ENCODE data around the gene ELK3.

Gene ELK3

DNA sequence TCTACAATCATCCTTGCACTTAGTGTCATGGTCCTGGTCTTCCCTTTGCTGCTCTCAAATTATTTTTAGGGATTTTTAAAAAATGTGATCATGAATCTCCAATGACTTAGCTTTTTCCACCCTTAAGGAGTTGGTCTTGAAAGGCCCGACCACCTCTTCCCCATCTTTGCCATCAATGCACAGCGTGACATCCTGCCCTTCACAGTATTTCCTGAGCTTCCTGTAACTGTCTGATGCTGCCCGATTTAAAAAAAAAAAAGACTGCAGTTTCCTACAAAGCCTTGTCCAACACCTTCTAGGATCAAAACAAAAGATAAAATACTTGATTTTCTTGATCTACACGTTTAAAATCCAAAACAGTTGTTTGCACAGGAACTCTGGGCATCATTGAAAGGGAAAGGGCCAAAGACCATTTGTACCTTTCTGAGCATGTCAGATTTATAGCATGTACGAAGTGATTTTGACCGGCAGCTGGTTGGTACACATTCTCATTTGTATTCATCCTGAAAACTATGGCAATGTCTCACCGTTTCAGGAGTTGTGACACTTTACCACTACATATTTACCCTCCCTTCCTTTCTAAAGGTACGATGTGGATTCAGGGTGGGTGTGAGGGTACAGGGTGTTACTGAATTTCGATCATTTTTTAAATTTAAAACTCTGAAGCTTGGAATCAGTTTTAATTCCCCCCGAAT is 7.4 kb upstream of the ELK3 start:
- H3K9me3 ChIP-seq (ENCODE audit: control insufficient read depth in 1 of 2, low read length in 2 of 2) = no peaks in the 10 kb centered on the region
- H3K4me3 ChIP-seq (ENCODE audit: low read depth in 1 of 2, low read length in 2 of 2) = no peak overlapping the region
- no peak overlapping the region for H3K27ac ChIP-seq (ENCODE audit: low read depth, low read length)
- no peak overlapping the region for H3K9ac ChIP-seq (ENCODE audit: low read depth in 1 of 2, low read length in 2 of 2)
- no peaks in the 10 kb centered on the region for H3K27me3 ChIP-seq (ENCODE audit: control insufficient read depth in 1 of 2, insufficient read depth in 2 of 2, low read length in 2 of 2)
- H3K4me1 ChIP-seq (ENCODE audit: control insufficient read depth in 1 of 2, insufficient read depth in 2 of 2, low read length in 2 of 2) = no peaks in the 10 kb centered on the region
- no peaks in the 10 kb centered on the region for H3K36me3 ChIP-seq (ENCODE audit: control insufficient read depth in 1 of 2, insufficient read depth in 2 of 2, low read length in 2 of 2)

GRCh38 chr12:96187956-96188355 is 6.2 kb upstream of the ELK3 start:
- H3K27me3 ChIP-seq (ENCODE audit: control insufficient read depth in 1 of 2, insufficient read depth in 2 of 2, low read length in 2 of 2) = no peaks in the 10 kb centered on the region
- H3K4me3 ChIP-seq (ENCODE audit: low read depth in 1 of 2, low read length in 2 of 2) = no peak overlapping the region
- H3K4me1 ChIP-seq (ENCODE audit: control insufficient read depth in 1 of 2, insufficient read depth in 2 of 2, low read length in 2 of 2) = no peaks in the 10 kb centered on the region
- no peaks in the 10 kb centered on the region for H3K36me3 ChIP-seq (ENCODE audit: control insufficient read depth in 1 of 2, insufficient read depth in 2 of 2, low read length in 2 of 2)
- H3K9me3 ChIP-seq (ENCODE audit: control insufficient read depth in 1 of 2, low read length in 2 of 2) = no peaks in the 10 kb centered on the region
- H3K9ac ChIP-seq (ENCODE audit: low read depth in 1 of 2, low read length in 2 of 2) = no peak overlapping the region
- H3K27ac ChIP-seq (ENCODE audit: low read depth, low read length) = no peak overlapping the region

GRCh38 chr12:96189781-96190180 is 4.4 kb upstream of the ELK3 start:
- Histone ChIP-seq H3K4me3 (ENCODE audit: low read depth in 1 of 2, low read length in 2 of 2) (no peak overlapping the region), H3K27me3 (ENCODE audit: control insufficient read depth in 1 of 2, insufficient read depth in 2 of 2, low read length in 2 of 2) (no peaks in the 10 kb centered on the region), H3K27ac (ENCODE audit: low read depth, low read length) (no peak overlapping the region)

GRCh38 chr12:96190413-96191108 is 3.6 kb upstream of the ELK3 start:
- Histone ChIP-seq H3K4me1 (ENCODE audit: control insufficient read depth in 1 of 2, insufficient read depth in 2 of 2, low read length in 2 of 2) (peaks cover 0 to 7% of the 10 kb centered on the region in 2 donors), H3K9ac (ENCODE audit: low read depth in 1 of 2, low read length in 2 of 2) (no peak overlapping the region), H3K36me3 (ENCODE audit: control insufficient read depth in 1 of 2, insufficient read depth in 2 of 2, low read length in 2 of 2) (no peaks in the 10 kb centered on the region), H3K9me3 (ENCODE audit: control insufficient read depth in 1 of 2, low read length in 2 of 2) (no peaks in the 10 kb centered on the region), H3K27me3 (ENCODE audit: control insufficient read depth in 1 of 2, insufficient read depth in 2 of 2, low read length in 2 of 2) (no peaks in the 10 kb centered on the region), H3K4me3 (ENCODE audit: low read depth in 1 of 2, low read length in 2 of 2) (no peak overlapping the region), H3K27ac (ENCODE audit: low read depth, low read length) (no peak overlapping the region)

More at GRCh38 chr12:96189781-96190180, 4.4 kb upstream of the ELK3 start:
- Histone ChIP-seq H3K9me3 (ENCODE audit: control insufficient read depth in 1 of 2, low read length in 2 of 2) (no peaks in the 10 kb centered on the region), H3K4me1 (ENCODE audit: control insufficient read depth in 1 of 2, insufficient read depth in 2 of 2, low read length in 2 of 2) (no peaks in the 10 kb centered on the region), H3K36me3 (ENCODE audit: control insufficient read depth in 1 of 2, insufficient read depth in 2 of 2, low read length in 2 of 2) (no peaks in the 10 kb centered on the region), H3K9ac (ENCODE audit: low read depth in 1 of 2, low read length in 2 of 2) (no peak overlapping the region)

DNA sequence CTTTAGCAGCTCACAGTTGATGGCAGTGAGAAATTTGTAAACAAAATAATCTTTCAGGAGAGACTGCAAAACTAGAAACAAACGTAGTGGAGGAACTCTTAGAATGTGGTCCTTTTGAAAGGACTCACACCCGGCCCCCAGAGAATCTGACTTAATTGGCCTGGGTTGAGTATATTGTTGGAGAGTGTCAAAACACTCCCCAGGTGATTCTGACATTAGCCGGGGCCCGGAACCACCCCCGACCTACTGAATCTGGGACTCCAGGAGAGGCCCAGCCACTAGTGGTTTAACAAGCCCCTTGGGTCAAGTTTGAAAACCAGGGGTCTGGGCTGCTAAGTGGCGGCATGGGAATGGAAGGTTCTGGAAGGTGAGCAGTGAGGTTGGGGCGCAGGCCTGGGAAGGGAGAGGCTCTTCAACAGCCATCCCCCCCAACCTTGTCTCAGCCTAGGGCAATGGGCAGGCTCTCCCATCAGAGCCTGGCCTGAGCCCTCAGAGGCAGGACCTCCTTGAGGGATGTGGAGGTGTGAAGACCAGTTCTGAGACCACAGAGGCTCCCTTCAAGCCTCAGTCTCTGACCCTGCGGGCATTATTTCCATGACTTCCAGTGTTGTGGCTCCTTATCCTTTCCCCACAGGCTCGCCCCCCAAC is 1.1 kb upstream of the ELK3 start:
- H3K36me3 ChIP-seq (ENCODE audit: control insufficient read depth in 1 of 2, insufficient read depth in 2 of 2, low read length in 2 of 2) = no peaks in the 10 kb centered on the region
- no peak overlapping the region for H3K4me3 ChIP-seq (ENCODE audit: low read depth in 1 of 2, low read length in 2 of 2)
- no peak overlapping the region for H3K9ac ChIP-seq (ENCODE audit: low read depth in 1 of 2, low read length in 2 of 2)
- no peaks in the 10 kb centered on the region for H3K27me3 ChIP-seq (ENCODE audit: control insufficient read depth in 1 of 2, insufficient read depth in 2 of 2, low read length in 2 of 2)
- no peaks in the 10 kb centered on the region for H3K9me3 ChIP-seq (ENCODE audit: control insufficient read depth in 1 of 2, low read length in 2 of 2)
- H3K27ac ChIP-seq (ENCODE audit: low read depth, low read length) = no peak overlapping the region
- H3K4me1 ChIP-seq (ENCODE audit: control insufficient read depth in 1 of 2, insufficient read depth in 2 of 2, low read length in 2 of 2) = peaks cover 0 to 13% of the 10 kb centered on the region in 2 donors

DNA sequence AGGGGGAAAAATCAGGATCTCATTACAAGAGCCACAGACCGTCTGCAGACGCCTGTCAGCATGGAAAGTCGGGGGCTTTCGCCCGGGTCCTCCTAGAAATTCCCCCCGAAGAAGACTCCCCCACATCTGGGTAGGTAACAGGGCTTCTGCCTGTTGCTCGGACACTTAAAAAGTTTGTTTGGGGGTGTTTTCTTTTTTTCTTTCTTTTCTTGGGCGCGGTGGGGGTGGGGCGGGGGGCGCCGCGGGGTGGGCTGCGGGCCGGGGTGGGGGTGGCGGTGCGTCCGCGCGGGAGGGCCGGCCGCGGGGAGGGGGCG is 358 bp downstream of the ELK3 start:
- Histone ChIP-seq H3K27me3 (ENCODE audit: control insufficient read depth in 1 of 2, insufficient read depth in 2 of 2, low read length in 2 of 2) (no peaks in the 10 kb centered on the region), H3K4me3 (ENCODE audit: low read depth in 1 of 2, low read length in 2 of 2) (peak overlapping the region; percentile 91 to 98), H3K36me3 (ENCODE audit: control insufficient read depth in 1 of 2, insufficient read depth in 2 of 2, low read length in 2 of 2) (no peaks in the 10 kb centered on the region), H3K9me3 (ENCODE audit: control insufficient read depth in 1 of 2, low read length in 2 of 2) (no peaks in the 10 kb centered on the region), H3K4me1 (ENCODE audit: control insufficient read depth in 1 of 2, insufficient read depth in 2 of 2, low read length in 2 of 2) (peaks cover 5 to 13% of the 10 kb centered on the region in 2 donors), H3K27ac (ENCODE audit: low read depth, low read length) (peak overlapping the region; percentile 25), H3K9ac (ENCODE audit: low read depth in 1 of 2, low read length in 2 of 2) (peak overlapping the region; percentile 49 to 66)

GRCh38 chr12:96194971-96195844 is 1.0 kb downstream of the ELK3 start:
- H3K36me3 ChIP-seq (ENCODE audit: control insufficient read depth in 1 of 2, insufficient read depth in 2 of 2, low read length in 2 of 2) = no peaks in the 10 kb centered on the region
- H3K9me3 ChIP-seq (ENCODE audit: control insufficient read depth in 1 of 2, low read length in 2 of 2) = no peaks in the 10 kb centered on the region
- peaks cover 5 to 13% of the 10 kb centered on the region in 2 donors for H3K4me1 ChIP-seq (ENCODE audit: control insufficient read depth in 1 of 2, insufficient read depth in 2 of 2, low read length in 2 of 2)
- peak overlapping the region; percentile 69 to 80 for H3K9ac ChIP-seq (ENCODE audit: low read depth in 1 of 2, low read length in 2 of 2)
- H3K27me3 ChIP-seq (ENCODE audit: control insufficient read depth in 1 of 2, insufficient read depth in 2 of 2, low read length in 2 of 2) = no peaks in the 10 kb centered on the region
- H3K27ac ChIP-seq (ENCODE audit: low read depth, low read length) = peak overlapping the region; percentile 52
- H3K4me3 ChIP-seq (ENCODE audit: low read depth in 1 of 2, low read length in 2 of 2) = peak overlapping the region; percentile 85 to 98

GRCh38 chr12:96195845-96196451 is 1.8 kb downstream of the ELK3 start:
- no peaks in the 10 kb centered on the region for H3K36me3 ChIP-seq (ENCODE audit: control insufficient read depth in 1 of 2, insufficient read depth in 2 of 2, low read length in 2 of 2)
- no peaks in the 10 kb centered on the region for H3K27me3 ChIP-seq (ENCODE audit: control insufficient read depth in 1 of 2, insufficient read depth in 2 of 2, low read length in 2 of 2)
- H3K9me3 ChIP-seq (ENCODE audit: control insufficient read depth in 1 of 2, low read length in 2 of 2) = no peaks in the 10 kb centered on the region
- no peak overlapping the region for H3K27ac ChIP-seq (ENCODE audit: low read depth, low read length)
- peaks cover 5 to 13% of the 10 kb centered on the region in 2 donors for H3K4me1 ChIP-seq (ENCODE audit: control insufficient read depth in 1 of 2, insufficient read depth in 2 of 2, low read length in 2 of 2)
- peak overlapping the region; percentile 57 to 98 for H3K4me3 ChIP-seq (ENCODE audit: low read depth in 1 of 2, low read length in 2 of 2)
- H3K9ac ChIP-seq (ENCODE audit: low read depth in 1 of 2, low read length in 2 of 2) = peak overlapping the region in 1 of 2 donors; percentile 20

GRCh38 chr12:96196781-96197180 is 2.6 kb downstream of the ELK3 start:
- Histone ChIP-seq H3K9me3 (ENCODE audit: control insufficient read depth in 1 of 2, low read length in 2 of 2) (no peaks in the 10 kb centered on the region), H3K27me3 (ENCODE audit: control insufficient read depth in 1 of 2, insufficient read depth in 2 of 2, low read length in 2 of 2) (no peaks in the 10 kb centered on the region), H3K4me1 (ENCODE audit: control insufficient read depth in 1 of 2, insufficient read depth in 2 of 2, low read length in 2 of 2) (peaks cover 5 to 13% of the 10 kb centered on the region in 2 donors), H3K9ac (ENCODE audit: low read depth in 1 of 2, low read length in 2 of 2) (no peak overlapping the region), H3K27ac (ENCODE audit: low read depth, low read length) (no peak overlapping the region), H3K36me3 (ENCODE audit: control insufficient read depth in 1 of 2, insufficient read depth in 2 of 2, low read length in 2 of 2) (no peaks in the 10 kb centered on the region), H3K4me3 (ENCODE audit: low read depth in 1 of 2, low read length in 2 of 2) (no peak overlapping the region)

Data from duodenal mucosa (tissue), 2 donors.